Activated effector memory CD4-positive, alpha-beta T cell treated with Interleukin-2 at 50 U/mL for 16 hours (primary cell): Measurements from ENCODE around the gene PIMREG.

Source experiments
- DNase-seq: peaks from one replicate; pipeline ENCODE4 v3.0.0-alpha.2; 2020

The PIMREG gene

GRCh38 chr17:6462692-6463091 lies 18.4 kb downstream of the PIMREG start:
- DNase-seq: no peak

- DNase-seq: no peak
Measured at GRCh38 chr17:6463616-6464445, 19.6 kb downstream of the PIMREG start.

GRCh38 chr17:6464446-6465041 lies 20.3 kb downstream of the PIMREG start:
- no peak for DNase-seq

GRCh38 chr17:6465206-6466003 lies 21.1 kb downstream of the PIMREG start:
- no peak for DNase-seq

- DNase-seq: no peak
Measured at GRCh38 chr17:6467567-6467966, 23.3 kb downstream of the PIMREG start.

GRCh38 chr17:6468051-6468790 lies 24.0 kb downstream of the PIMREG start:
- DNase-seq: no peak

- DNase-seq: no peak
Measured at GRCh38 chr17:6470146-6470718, 26.0 kb downstream of the PIMREG start.

GRCh38 chr17:6470751-6471521 lies 26.7 kb downstream of the PIMREG start:
- no peak for DNase-seq

- no peak for DNase-seq
Measured at GRCh38 chr17:6471531-6472465, 27.5 kb downstream of the PIMREG start.

GRCh38 chr17:6472517-6472916 lies 28.3 kb downstream of the PIMREG start:
- DNase-seq: no peak

- DNase-seq: peak; percentile 45
Measured at GRCh38 chr17:6473128-6473767, 29.0 kb downstream of the PIMREG start.

- DNase-seq: no peak
Measured at GRCh38 chr17:6474376-6474775, 30.1 kb downstream of the PIMREG start.

GRCh38 chr17:6474906-6475305 lies 30.7 kb downstream of the PIMREG start:
- DNase-seq: no peak

- no peak for DNase-seq
Measured at GRCh38 chr17:6475411-6475810, 31.2 kb downstream of the PIMREG start.

GRCh38 chr17:6476076-6476809 lies 32.0 kb downstream of the PIMREG start:
- no peak for DNase-seq

- no peak for DNase-seq
Measured at GRCh38 chr17:6476810-6477179, 32.5 kb downstream of the PIMREG start.

GRCh38 chr17:6477831-6478383 lies 33.7 kb downstream of the PIMREG start:
- DNase-seq: no peak

- DNase-seq: no peak
Measured at GRCh38 chr17:6478486-6478885, 34.2 kb downstream of the PIMREG start.
